ENCODE results near the gene XXYLT1.

GRCh38 chr3:195073866-195074860 is 196.8 kb downstream of the XXYLT1 start:
- no peak for TF ChIP-seq TARDBP (IDR thresholded peaks at IDR 0.05)
- TF ChIP-seq MNT (conservative IDR thresholded peaks at IDR 0.05) = no peak
- TF ChIP-seq HDAC2 (IDR thresholded peaks at IDR 0.05) = no peak
- TF ChIP-seq CEBPB (tag; IDR thresholded peaks at IDR 0.05) = no peak
- no peak for TF ChIP-seq ZNF512 (tag; IDR thresholded peaks at IDR 0.05)
- no peak for TF ChIP-seq CTCF (IDR thresholded peaks at IDR 0.05 in 2 of 3, conservative IDR thresholded peaks at IDR 0.05 in 1 of 3; ENCODE audit: insufficient read depth in 2 of 3, low read depth in 1 of 3, low read length in 3 of 3)

Data from K562 (cell line).